H9 (cell line): ENCODE results near the gene CALML5. TPM values are rescaled to one million over a fixed set of nuclear protein-coding genes. Genes with fewer than 3 reads are reported as not detected.

Experiments
- DNase-seq: peaks from one replicate; pipeline ENCODE4 v3.0.0-alpha.2; 2017
- H2AFZ ChIP-seq: one replicate; pipeline ENCODE4 v1.6.1; 2013; ENCODE audit warnings: mild to moderate bottlenecking, low read length, control low read depth, moderate library complexity
- H2AK5ac ChIP-seq: 2 replicates; pipeline ENCODE4 v1.6.1; 2013; ENCODE audit warnings: low read length, control low read depth, mixed read lengths; ENCODE audit not compliant: insufficient read length
- H2BK120ac ChIP-seq: one replicate; pipeline ENCODE4 v1.6.1; 2013; ENCODE audit warnings: low read depth, mild to moderate bottlenecking, low read length, control low read depth, inconsistent platforms; ENCODE audit not compliant: poor library complexity, severe bottlenecking
- H2BK12ac ChIP-seq: 2 replicates; pipeline ENCODE4 v1.6.1; 2013; ENCODE audit warnings: low read length, control low read depth, mixed read lengths, low read depth; ENCODE audit not compliant: insufficient read length
- H2BK15ac ChIP-seq: 2 replicates; pipeline ENCODE4 v1.6.1; 2013; ENCODE audit warnings: low read depth, low read length, control low read depth
- H2BK20ac ChIP-seq: one replicate; pipeline ENCODE4 v1.6.1; 2013; ENCODE audit warnings: low read depth, mild to moderate bottlenecking, low read length, control low read depth, inconsistent platforms; ENCODE audit not compliant: poor library complexity, severe bottlenecking
- H2BK5ac ChIP-seq: 2 replicates; pipeline ENCODE4 v1.6.1; 2013; ENCODE audit warnings: low read length, control low read depth, mixed read lengths; ENCODE audit not compliant: insufficient read length
- H3K14ac ChIP-seq: 2 replicates; pipeline ENCODE4 v1.6.1; 2013; ENCODE audit warnings: low read length, control low read depth; ENCODE audit not compliant: insufficient read depth
- H3K18ac ChIP-seq: 2 replicates; pipeline ENCODE4 v1.6.1; 2013; ENCODE audit warnings: low read depth, mild to moderate bottlenecking, mixed read lengths, low read length, control low read depth; ENCODE audit not compliant: insufficient read length
- H3K23ac ChIP-seq: 2 replicates; pipeline ENCODE4 v1.6.1; 2013; ENCODE audit warnings: low read length, control low read depth, mixed read lengths, low read depth; ENCODE audit not compliant: insufficient read length
- H3K23me2 ChIP-seq: 2 replicates; pipeline ENCODE4 v1.6.1; 2013; ENCODE audit warnings: low read depth, mild to moderate bottlenecking, mixed read lengths, low read length, control low read depth; ENCODE audit not compliant: insufficient read length, poor library complexity, severe bottlenecking
- H3K27ac ChIP-seq: 2 replicates; pipeline ENCODE4 v1.5.1; 2013; ENCODE audit warnings: low read length, control low read depth, mixed read lengths, low read depth; ENCODE audit not compliant: insufficient read length
- H3K27me3 ChIP-seq: 2 replicates; pipeline ENCODE4 v1.6.1; 2013; ENCODE audit warnings: low read length, control low read depth, inconsistent platforms; ENCODE audit not compliant: insufficient read depth
- H3K4ac ChIP-seq: 2 replicates; pipeline ENCODE4 v1.6.1; 2013; ENCODE audit warnings: low read depth, mild to moderate bottlenecking, control low read depth, inconsistent platforms, low read length, moderate library complexity
- H3K4me1 ChIP-seq: 2 replicates; pipeline ENCODE4 v1.6.1; 2013; ENCODE audit warnings: low read length, control low read depth, inconsistent platforms; ENCODE audit not compliant: insufficient read depth
- H3K4me2 ChIP-seq: 2 replicates; pipeline ENCODE4 v1.6.1; 2013; ENCODE audit warnings: low read length, control low read depth, mixed read lengths; ENCODE audit not compliant: insufficient read length, insufficient read depth
- H3K56ac ChIP-seq: 2 replicates; pipeline ENCODE4 v1.6.1; 2013; ENCODE audit warnings: low read depth, mild to moderate bottlenecking, mixed read lengths, low read length, control low read depth; ENCODE audit not compliant: insufficient read length
- H3K79me1 ChIP-seq: 2 replicates; pipeline ENCODE4 v1.6.1; 2013; ENCODE audit warnings: low read depth, mild to moderate bottlenecking, moderate library complexity, low read length, control low read depth, inconsistent platforms; ENCODE audit not compliant: insufficient read depth, poor library complexity, severe bottlenecking
- H3K79me2 ChIP-seq: 2 replicates; pipeline ENCODE4 v1.6.1; 2013; ENCODE audit warnings: low read length, control low read depth, inconsistent platforms; ENCODE audit not compliant: insufficient read depth
- H3K9ac ChIP-seq: 2 replicates; pipeline ENCODE4 v1.6.1; 2013; ENCODE audit warnings: low read length, control low read depth, mixed read lengths; ENCODE audit not compliant: insufficient read length; ENCODE audit errors: extremely low read depth
- H3K9me3 ChIP-seq: one replicate; pipeline ENCODE4 v1.6.1; 2013; ENCODE audit warnings: low read depth, low read length, inconsistent platforms; ENCODE audit not compliant: control insufficient read depth
- H3T11ph ChIP-seq: one replicate; pipeline ENCODE4 v1.6.1; 2013; ENCODE audit warnings: mild to moderate bottlenecking, low read length, control low read depth, inconsistent platforms
- H4K20me1 ChIP-seq: one replicate; pipeline ENCODE4 v1.6.1; 2013; ENCODE audit not compliant: control insufficient read depth, insufficient read length, insufficient read depth
- H4K5ac ChIP-seq: 2 replicates; pipeline ENCODE4 v1.6.1; 2013; ENCODE audit warnings: low read depth, mild to moderate bottlenecking, mixed read lengths, low read length, control low read depth; ENCODE audit not compliant: insufficient read length
- H4K8ac ChIP-seq: replicated peaks from 2 replicates; pipeline ENCODE4 v1.6.1; 2013; ENCODE audit warnings: low read length, control low read depth, mixed read lengths, low read depth; ENCODE audit not compliant: insufficient read length
- H4K91ac ChIP-seq: 2 replicates; pipeline ENCODE4 v1.6.1; 2013; ENCODE audit warnings: low read depth, mild to moderate bottlenecking, moderate library complexity, mixed read lengths, low read length, control low read depth; ENCODE audit not compliant: insufficient read length
- H3K27ac Mint-ChIP-seq, 3 experiments: 2 replicates in 2 of 3; 3 replicates in 1 of 3; pipeline ENCODE4 v1.8.0; 2020 to 2021; ENCODE audit warnings: mixed read lengths in 3 of 3, mild to moderate bottlenecking in 1 of 3, moderate library complexity in 1 of 3
- H3K27me3 Mint-ChIP-seq: 2 replicates; pipeline ENCODE4 v1.8.0; 2021; ENCODE audit warnings: low read depth, mild to moderate bottlenecking, moderate library complexity, mixed read lengths
- H3K36me3 Mint-ChIP-seq, 3 experiments: 2 replicates in 2 of 3; 3 replicates in 1 of 3; pipeline ENCODE4 v1.8.0; 2020 to 2021; ENCODE audit warnings: low read depth in 3 of 3, mixed read lengths in 3 of 3; ENCODE audit not compliant: insufficient read depth in 1 of 3
- H3K4me1 Mint-ChIP-seq, 2 experiments: 2 replicates each; pipeline ENCODE4 v1.8.0; 2020; ENCODE audit warnings: mixed read lengths in 2 of 2
- H3K4me3 Mint-ChIP-seq, 2 experiments: 2 replicates in 1 of 2; 3 replicates in 1 of 2; pipeline ENCODE4 v1.8.0; 2020 to 2021; ENCODE audit warnings: mild to moderate bottlenecking in 2 of 2, mixed read lengths in 2 of 2, moderate library complexity in 1 of 2
- H3K9me3 Mint-ChIP-seq, 2 experiments: 2 replicates in 1 of 2; 3 replicates in 1 of 2; pipeline ENCODE4 v1.8.0; 2020; ENCODE audit warnings: mild to moderate bottlenecking in 2 of 2, mixed read lengths in 2 of 2, moderate library complexity in 1 of 2
- CTCF ChIP-seq: fragments of 200-600 bp; sonication (generic); conservative IDR thresholded peaks from 3 replicates; pipeline ENCODE4 v1.8.0; 2021; ENCODE audit warnings: antibody characterized with exemption, mild to moderate bottlenecking
- WGBS: extraction: QIAGEN DNeasy Blood & Tissue Kit; methylation state at CpG from one replicate; pipeline ENCODE4 v1.1.7; 2013; ENCODE audit warnings: missing lambda C conversion rate, low lambda C conversion rate, mixed read lengths; ENCODE audit not compliant: insufficient read length; ENCODE audit errors: extremely low coverage; 5-methylcytosine and 5-hydroxymethylcytosine counted together
- total RNA-seq: library from RNA; stranded (reverse); gene quantifications from 2 replicates; pipeline ENCODE4 v1.2.1, GENCODE V29; 2021

The CALML5 gene
- total RNA-seq, 1 experiment from 2014 or later: not detected

DNA sequence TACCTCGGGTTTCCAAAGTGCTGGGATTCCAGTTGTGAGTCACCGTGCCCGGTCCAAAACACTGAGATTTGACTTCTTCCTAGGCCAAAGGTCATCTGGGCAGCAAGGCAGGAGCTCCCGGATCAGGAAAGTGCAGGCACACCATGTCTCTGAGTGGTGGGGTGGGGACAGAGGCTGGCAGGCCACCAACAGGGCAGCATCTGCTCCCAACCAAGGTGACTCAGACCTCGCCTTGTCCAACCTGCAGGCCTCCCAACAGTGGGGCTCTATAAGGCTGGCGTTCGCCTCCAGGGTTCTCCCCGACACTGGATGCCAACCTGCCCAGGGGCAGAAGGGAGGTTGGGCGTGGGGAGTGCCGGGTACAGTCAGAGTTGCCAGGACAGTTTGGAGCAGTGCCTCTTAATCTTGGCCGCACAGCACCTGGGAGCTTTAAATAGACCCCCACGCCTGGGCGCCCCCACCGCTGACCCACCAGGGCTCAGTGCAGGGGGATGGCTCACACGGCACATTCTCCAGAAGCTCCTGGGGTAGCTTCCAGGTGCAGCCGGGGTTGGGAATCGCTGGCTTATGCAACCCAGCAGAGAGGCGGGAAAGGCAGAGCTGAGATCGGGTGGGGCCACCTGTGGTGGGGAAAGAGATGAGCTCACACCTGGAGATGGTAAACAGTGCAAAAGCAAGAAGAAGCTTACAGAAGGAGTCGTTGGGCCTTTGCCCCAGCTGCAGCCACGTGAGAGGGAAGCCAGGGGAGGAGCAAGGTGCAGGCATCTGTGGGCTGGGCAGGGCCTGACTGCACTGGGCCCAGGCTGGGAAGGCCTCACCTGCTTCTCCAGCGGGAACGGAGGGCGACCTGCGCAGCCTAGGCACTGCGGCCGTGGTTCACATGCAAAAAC, 10.9 kb downstream of the CALML5 start:
- H3K23me2 ChIP-seq: no peaks in the 10 kb centered on the region
- H3K18ac ChIP-seq: peak overlapping the region; percentile 32
- H3K79me1 ChIP-seq: no peaks in the 10 kb centered on the region
- H3K56ac ChIP-seq: no peak overlapping the region
- no peak overlapping the region for H3K9ac ChIP-seq
- H2BK15ac ChIP-seq: no peak overlapping the region
- peaks cover 3 to 11% (median 5%) of the 10 kb centered on the region in 3 experiments for H3K36me3 Mint-ChIP-seq
- H2BK120ac ChIP-seq: no peak overlapping the region
- peaks cover 7% of the 10 kb centered on the region for H3K27me3 Mint-ChIP-seq
- no peaks in the 10 kb centered on the region for H3K27me3 ChIP-seq
- peaks cover 6% of the 10 kb centered on the region for H3K9me3 ChIP-seq
- H3K4me3 Mint-ChIP-seq: peak overlapping the region in 1 of 2 experiments; percentile 35; a peak in 1 of 5 replicates
- no peaks in the 10 kb centered on the region for H3K79me2 ChIP-seq
- H3K27ac ChIP-seq: no peak overlapping the region
- H3K4ac ChIP-seq: no peak overlapping the region
- H2BK5ac ChIP-seq: no peak overlapping the region
- no peak overlapping the region for H4K5ac ChIP-seq
- H4K20me1 ChIP-seq: no peaks in the 10 kb centered on the region
- H3K23ac ChIP-seq: no peak overlapping the region
- no CpG with 5 or more reads among the region's 27 CpGs for WGBS
- peak overlapping the region in 1 of 3 experiments; percentile 28; a peak in 2 of 7 replicates for H3K27ac Mint-ChIP-seq
- H4K91ac ChIP-seq: no peak overlapping the region
- TF ChIP-seq CTCF: no peak
- DNase-seq: peak; percentile 60
- H3K4me1 ChIP-seq: peaks cover under 1% of the 10 kb centered on the region; the same call in 1 of the 2 replicates
- no peak overlapping the region for H3T11ph ChIP-seq
- H2BK20ac ChIP-seq: no peak overlapping the region
- no peak overlapping the region for H3K4me2 ChIP-seq
- no peak overlapping the region for H2AK5ac ChIP-seq
- peak overlapping the region; percentile 39; the same call in 1 of the 2 replicates for H3K14ac ChIP-seq
- H4K8ac ChIP-seq: no peak overlapping the region
- H2BK12ac ChIP-seq: no peak overlapping the region
- no peak overlapping the region for H2AFZ ChIP-seq
- H3K4me1 Mint-ChIP-seq: peaks cover 24 to 42% of the 10 kb centered on the region in 2 experiments
- H3K9me3 Mint-ChIP-seq: peaks cover 9 to 13% of the 10 kb centered on the region in 2 experiments
